ENCODE data around the gene ANKRD52.
"Not testable (repeated sequence)": the region's sequence is repeated elsewhere in the genome, so short reads cannot be mapped to it uniquely, and the experiment has no call there.

- not testable (repeated sequence) for TF ChIP-seq YY1 (IDR thresholded peaks at IDR 0.05; ENCODE audit: low read depth, low read length); TARDBP (IDR thresholded peaks at IDR 0.05; ENCODE audit: borderline replicate concordance); RCOR1 (conservative IDR thresholded peaks at IDR 0.05; ENCODE audit: low read depth, low read length); ZSCAN29 (IDR thresholded peaks at IDR 0.05); EP300 (IDR thresholded peaks at IDR 0.05; ENCODE audit: borderline replicate concordance in 1 of 2, control insufficient read depth in 1 of 2, low read depth in 2 of 2, low read length in 2 of 2); JUND (IDR thresholded peaks at IDR 0.05; ENCODE audit: low read depth, low read length); ELK1 (IDR thresholded peaks at IDR 0.05; ENCODE audit: low read depth, low read length); POLR2A (IDR thresholded peaks at IDR 0.05; ENCODE audit: low read depth, low read length)
These were observed 8.0 kb upstream of the ANKRD52 start for GRCh38 chr12:56266068-56266692.

All from GM12878 (cell line).